Trophoblast cell (in vitro differentiated cells and primary cell): Measurements from ENCODE around the gene KRT86.

Experiments used
- DNase-seq, 2 donors: peaks; one replicate each; pipeline ENCODE4 v3.0.0-alpha.2; 2016
- H2AFZ ChIP-seq: 2 replicates; pipeline ENCODE4 v1.6.1; 2013; ENCODE audit warnings: low read length, moderate library complexity, mild to moderate bottlenecking; ENCODE audit not compliant: insufficient read depth, poor library complexity
- H2AK5ac ChIP-seq: 2 replicates; pipeline ENCODE4 v1.6.1; 2013; ENCODE audit warnings: mild to moderate bottlenecking, low read length
- H2BK120ac ChIP-seq: 2 replicates; pipeline ENCODE4 v1.6.1; 2013; ENCODE audit warnings: low read length, mild to moderate bottlenecking, moderate library complexity; ENCODE audit not compliant: insufficient read depth, poor library complexity
- H2BK12ac ChIP-seq: 2 replicates; pipeline ENCODE4 v1.6.1; 2013; ENCODE audit warnings: mild to moderate bottlenecking, low read length, moderate library complexity
- H2BK5ac ChIP-seq: 2 replicates; pipeline ENCODE4 v1.6.1; 2013; ENCODE audit warnings: low read length, low read depth, moderate library complexity, mild to moderate bottlenecking; ENCODE audit not compliant: poor library complexity
- H3K14ac ChIP-seq: 2 replicates; pipeline ENCODE4 v1.6.1; 2013; ENCODE audit warnings: mild to moderate bottlenecking, low read length
- H3K18ac ChIP-seq: 2 replicates; pipeline ENCODE4 v1.6.1; 2013; ENCODE audit warnings: mild to moderate bottlenecking, low read length
- H3K23ac ChIP-seq: 2 replicates; pipeline ENCODE4 v1.6.1; 2013; ENCODE audit warnings: low read length
- H3K27ac ChIP-seq: 2 replicates; pipeline ENCODE4 v1.5.1; 2013; ENCODE audit warnings: low read depth, mild to moderate bottlenecking, inconsistent platforms, low read length, moderate library complexity
- H3K27me3 ChIP-seq: 2 replicates; pipeline ENCODE4 v1.6.1; 2013; ENCODE audit warnings: inconsistent platforms, mild to moderate bottlenecking, low read length, moderate library complexity; ENCODE audit not compliant: insufficient read depth
- H3K36me3 ChIP-seq, 2 experiments: 1 replicate in 1 of 2; 2 replicates in 1 of 2; pipeline ENCODE4 v1.6.1; 2013; ENCODE audit warnings: low read length in 2 of 2, mild to moderate bottlenecking in 2 of 2, moderate library complexity in 1 of 2; ENCODE audit not compliant: insufficient read depth in 2 of 2, control insufficient read depth in 1 of 2
- H3K4ac ChIP-seq: 2 replicates; pipeline ENCODE4 v1.6.1; 2013; ENCODE audit warnings: low read depth, mild to moderate bottlenecking, low read length, moderate library complexity
- H3K4me1 ChIP-seq, 2 experiments: 1 replicate in 1 of 2; 2 replicates in 1 of 2; pipeline ENCODE4 v1.6.1; 2013; ENCODE audit warnings: low read length in 2 of 2, mild to moderate bottlenecking in 2 of 2, moderate library complexity in 1 of 2; ENCODE audit not compliant: insufficient read depth in 2 of 2, control insufficient read depth in 1 of 2
- H3K4me2 ChIP-seq: 2 replicates; pipeline ENCODE4 v1.6.1; 2013; ENCODE audit warnings: inconsistent platforms, mild to moderate bottlenecking, low read length, moderate library complexity
- H3K4me3 ChIP-seq: 2 replicates; pipeline ENCODE4 v1.5.1; 2013; ENCODE audit warnings: mild to moderate bottlenecking, low read depth, low read length, inconsistent platforms
- H3K79me1 ChIP-seq: one replicate; pipeline ENCODE4 v1.6.1; 2013; ENCODE audit warnings: low read length
- H3K79me2 ChIP-seq: 2 replicates; pipeline ENCODE4 v1.6.1; 2013; ENCODE audit warnings: low read length, mild to moderate bottlenecking; ENCODE audit not compliant: control insufficient read depth, insufficient read depth, poor library complexity
- H3K9ac ChIP-seq: 2 replicates; pipeline ENCODE4 v1.6.1; 2013; ENCODE audit warnings: mild to moderate bottlenecking, low read length
- H3K9me3 ChIP-seq: 2 replicates; pipeline ENCODE4 v1.6.1; 2013; ENCODE audit warnings: low read depth, mild to moderate bottlenecking, control low read depth, inconsistent platforms, low read length; ENCODE audit not compliant: insufficient read depth
- H4K12ac ChIP-seq: 2 replicates; pipeline ENCODE4 v1.6.1; 2013; ENCODE audit warnings: low read depth, mild to moderate bottlenecking, low read length, moderate library complexity
- H4K8ac ChIP-seq: 2 replicates; pipeline ENCODE4 v1.6.1; 2013; ENCODE audit warnings: low read depth, mild to moderate bottlenecking, low read length, moderate library complexity
- H4K91ac ChIP-seq: one replicate; pipeline ENCODE4 v1.6.1; 2013; ENCODE audit warnings: low read depth, mild to moderate bottlenecking, low read length, moderate library complexity
- WGBS: extraction: QIAGEN DNeasy Blood & Tissue Kit; methylation state at CpG from one replicate; pipeline ENCODE4 v1.1.7; 2013; ENCODE audit warnings: missing lambda C conversion rate; ENCODE audit not compliant: insufficient read length, insufficient coverage; ENCODE audit errors: extremely low coverage; 5-methylcytosine and 5-hydroxymethylcytosine counted together

Gene KRT86

GRCh38 chr12:52262286-52262685 is 12.2 kb upstream of the KRT86 start:
- H3K23ac ChIP-seq: no peak overlapping the region
- no peak overlapping the region for H3K9ac ChIP-seq
- no peak overlapping the region for H2BK120ac ChIP-seq
- no peak overlapping the region for H4K12ac ChIP-seq
- no peak overlapping the region for H3K18ac ChIP-seq
- no peak overlapping the region for H2BK12ac ChIP-seq
- no peak overlapping the region for H2AFZ ChIP-seq
- no peak overlapping the region for H2AK5ac ChIP-seq
- H3K27ac ChIP-seq: no peak overlapping the region
- no peak for DNase-seq
- no peaks in the 10 kb centered on the region for H3K4me1 ChIP-seq
- no peak overlapping the region for H3K4me2 ChIP-seq
- no peak overlapping the region for H2BK5ac ChIP-seq
- no peaks in the 10 kb centered on the region for H3K36me3 ChIP-seq
- H3K27me3 ChIP-seq: peaks cover 14% of the 10 kb centered on the region
- no peak overlapping the region for H3K4ac ChIP-seq
- no peak overlapping the region for H4K91ac ChIP-seq
- H3K4me3 ChIP-seq: no peak overlapping the region
- H3K9me3 ChIP-seq: peaks cover 25% of the 10 kb centered on the region
- H3K79me2 ChIP-seq: no peaks in the 10 kb centered on the region
- H3K14ac ChIP-seq: no peak overlapping the region
- no peaks in the 10 kb centered on the region for H3K79me1 ChIP-seq
- WGBS: no CpG with 5 or more reads among the region's 3 CpGs
- H4K8ac ChIP-seq: no peak overlapping the region

GRCh38 chr12:52263761-52264434 is 10.5 kb upstream of the KRT86 start:
- Histone ChIP-seq H4K91ac (no peak overlapping the region), H3K79me1 (no peaks in the 10 kb centered on the region), H3K23ac (no peak overlapping the region), H3K4ac (no peak overlapping the region), H3K14ac (no peak overlapping the region), H3K27me3 (peaks cover 2% of the 10 kb centered on the region), H3K4me1 (no peaks in the 10 kb centered on the region), H3K9me3 (peaks cover 20% of the 10 kb centered on the region), H2BK12ac (no peak overlapping the region), H3K27ac (no peak overlapping the region), H2AFZ (no peak overlapping the region), H3K18ac (no peak overlapping the region), H3K36me3 (no peaks in the 10 kb centered on the region), H2BK120ac (no peak overlapping the region), H2AK5ac (no peak overlapping the region), H2BK5ac (no peak overlapping the region), H4K12ac (no peak overlapping the region), H3K4me2 (no peak overlapping the region), H3K9ac (no peak overlapping the region), H4K8ac (no peak overlapping the region), H3K79me2 (no peaks in the 10 kb centered on the region), H3K4me3 (no peak overlapping the region)
- no CpG with 5 or more reads among the region's 7 CpGs for WGBS
- no peak for DNase-seq

GRCh38 chr12:52264435-52264825 is 10.0 kb upstream of the KRT86 start:
- no CpG with 5 or more reads among the region's 2 CpGs for WGBS
- H3K18ac ChIP-seq: no peak overlapping the region
- no peak overlapping the region for H2AFZ ChIP-seq
- no peaks in the 10 kb centered on the region for H3K79me1 ChIP-seq
- no peak overlapping the region for H2BK120ac ChIP-seq
- no peak overlapping the region for H3K4ac ChIP-seq
- no peaks in the 10 kb centered on the region for H3K4me1 ChIP-seq
- no peak overlapping the region for H3K4me2 ChIP-seq
- no peaks in the 10 kb centered on the region for H3K27me3 ChIP-seq
- DNase-seq: no peak
- H3K23ac ChIP-seq: no peak overlapping the region
- no peaks in the 10 kb centered on the region for H3K36me3 ChIP-seq
- no peak overlapping the region for H4K12ac ChIP-seq
- peaks cover 20% of the 10 kb centered on the region for H3K9me3 ChIP-seq
- no peak overlapping the region for H4K8ac ChIP-seq
- no peak overlapping the region for H3K14ac ChIP-seq
- H3K27ac ChIP-seq: no peak overlapping the region
- H3K79me2 ChIP-seq: no peaks in the 10 kb centered on the region
- no peak overlapping the region for H3K4me3 ChIP-seq
- H2AK5ac ChIP-seq: no peak overlapping the region
- H4K91ac ChIP-seq: no peak overlapping the region
- H2BK5ac ChIP-seq: no peak overlapping the region
- no peak overlapping the region for H2BK12ac ChIP-seq
- H3K9ac ChIP-seq: no peak overlapping the region

- no CpG with 5 or more reads among the region's 2 CpGs for WGBS
- H4K8ac ChIP-seq: no peak overlapping the region
- no peaks in the 10 kb centered on the region for H3K79me1 ChIP-seq
- H3K18ac ChIP-seq: no peak overlapping the region
- H2BK5ac ChIP-seq: no peak overlapping the region
- no peak overlapping the region for H3K4ac ChIP-seq
- H3K9ac ChIP-seq: no peak overlapping the region
- no peak for DNase-seq
- H3K36me3 ChIP-seq: no peaks in the 10 kb centered on the region
- H3K4me1 ChIP-seq: no peaks in the 10 kb centered on the region
- H2AFZ ChIP-seq: no peak overlapping the region
- H2AK5ac ChIP-seq: no peak overlapping the region
- no peak overlapping the region for H3K4me3 ChIP-seq
- no peaks in the 10 kb centered on the region for H3K27me3 ChIP-seq
- no peak overlapping the region for H2BK120ac ChIP-seq
- no peak overlapping the region for H3K4me2 ChIP-seq
- no peak overlapping the region for H3K23ac ChIP-seq
- H3K9me3 ChIP-seq: peaks cover 17% of the 10 kb centered on the region
- no peak overlapping the region for H3K14ac ChIP-seq
- H4K12ac ChIP-seq: no peak overlapping the region
- H4K91ac ChIP-seq: no peak overlapping the region
- no peak overlapping the region for H2BK12ac ChIP-seq
- H3K27ac ChIP-seq: no peak overlapping the region
- no peaks in the 10 kb centered on the region for H3K79me2 ChIP-seq
Observed at GRCh38 chr12:52266514-52266913, 7.9 kb upstream of the KRT86 start.
